ENCODE data around the gene DNM2. TPM values are rescaled to one million over a fixed set of nuclear protein-coding genes. Genes with fewer than 3 reads are reported as not detected.

Gene DNM2
- total and polyA plus RNA-seq, 2 donors (not counting 1 experiment from before 2014, with no cell fraction given) = 42.6 to 76.8 TPM

GRCh38 chr19:10718205-10719196 lies 622 bp downstream of the DNM2 start:
- Histone ChIP-seq H4K20me1 (ENCODE audit: control insufficient read depth, extremely low read depth, insufficient read depth, low read length) (no peaks in the 10 kb centered on the region), H2AFZ (ENCODE audit: low read length) (peak overlapping the region; percentile 77)
- DNase-seq (ENCODE audit: low read depth in 2 of 2) = peak; percentile 16 to 21

GRCh38 chr19:10719466-10719961 lies 1.6 kb downstream of the DNM2 start:
- Histone ChIP-seq H2AFZ (ENCODE audit: low read length) (no peak overlapping the region), H3K27me3 (ENCODE audit: control insufficient read depth, insufficient read depth, low read length) (no peaks in the 10 kb centered on the region), H4K20me1 (ENCODE audit: control insufficient read depth, extremely low read depth, insufficient read depth, low read length) (no peaks in the 10 kb centered on the region), H3K27ac (ENCODE audit: insufficient read depth, low read length) (peak overlapping the region; percentile 88), H3K4me1 (ENCODE audit: control insufficient read depth, extremely low read depth, insufficient read depth, low read length) (peaks cover 9% of the 10 kb centered on the region), H3K79me2 (ENCODE audit: control insufficient read depth, insufficient read depth, low read length) (peaks cover 62% of the 10 kb centered on the region), H3K9me3 (ENCODE audit: control insufficient read depth, insufficient read depth, low read depth, low read length) (no peaks in the 10 kb centered on the region), H3K4me2 (ENCODE audit: extremely low read depth, insufficient read depth, low read length) (peak overlapping the region; percentile 95), H3K4me3 (replicated peaks in 1 of 4; ENCODE audit: control extremely low read depth in 1 of 4, insufficient read depth in 1 of 4, low read depth in 3 of 4, low read length in 4 of 4) (peak overlapping the region; percentile 69 to 87 (median 78)), H3K9ac (ENCODE audit: insufficient read depth, low read length) (peak overlapping the region; percentile 96), H3K36me3 (ENCODE audit: control insufficient read depth, insufficient read depth, low read length) (no peaks in the 10 kb centered on the region)
- TF ChIP-seq, protein P1, sequence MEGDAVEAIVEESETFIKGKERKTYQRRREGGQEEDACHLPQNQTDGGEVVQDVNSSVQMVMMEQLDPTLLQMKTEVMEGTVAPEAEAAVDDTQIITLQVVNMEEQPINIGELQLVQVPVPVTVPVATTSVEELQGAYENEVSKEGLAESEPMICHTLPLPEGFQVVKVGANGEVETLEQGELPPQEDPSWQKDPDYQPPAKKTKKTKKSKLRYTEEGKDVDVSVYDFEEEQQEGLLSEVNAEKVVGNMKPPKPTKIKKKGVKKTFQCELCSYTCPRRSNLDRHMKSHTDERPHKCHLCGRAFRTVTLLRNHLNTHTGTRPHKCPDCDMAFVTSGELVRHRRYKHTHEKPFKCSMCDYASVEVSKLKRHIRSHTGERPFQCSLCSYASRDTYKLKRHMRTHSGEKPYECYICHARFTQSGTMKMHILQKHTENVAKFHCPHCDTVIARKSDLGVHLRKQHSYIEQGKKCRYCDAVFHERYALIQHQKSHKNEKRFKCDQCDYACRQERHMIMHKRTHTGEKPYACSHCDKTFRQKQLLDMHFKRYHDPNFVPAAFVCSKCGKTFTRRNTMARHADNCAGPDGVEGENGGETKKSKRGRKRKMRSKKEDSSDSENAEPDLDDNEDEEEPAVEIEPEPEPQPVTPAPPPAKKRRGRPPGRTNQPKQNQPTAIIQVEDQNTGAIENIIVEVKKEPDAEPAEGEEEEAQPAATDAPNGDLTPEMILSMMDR (conservative IDR thresholded peaks at IDR 0.05 in 1 of 2, IDR thresholded peaks at IDR 0.05 in 1 of 2; ENCODE audit: low read depth in 1 of 2, low read length in 2 of 2) = no peak
- TF ChIP-seq EZH2 (IDR thresholded peaks at IDR 0.05; ENCODE audit: low read length, missing control alignments) = no peak
- DNase-seq (ENCODE audit: low read depth in 2 of 2) = no peak

More at GRCh38 chr19:10718205-10719196, 622 bp downstream of the DNM2 start:
- Histone ChIP-seq H3K9me3 (ENCODE audit: control insufficient read depth, insufficient read depth, low read depth, low read length) (no peaks in the 10 kb centered on the region), H3K4me2 (ENCODE audit: extremely low read depth, insufficient read depth, low read length) (peak overlapping the region; percentile 95), H3K79me2 (ENCODE audit: control insufficient read depth, insufficient read depth, low read length) (peaks cover 55% of the 10 kb centered on the region), H3K4me1 (ENCODE audit: control insufficient read depth, extremely low read depth, insufficient read depth, low read length) (peaks cover 9% of the 10 kb centered on the region), H3K27me3 (ENCODE audit: control insufficient read depth, insufficient read depth, low read length) (no peaks in the 10 kb centered on the region), H3K27ac (ENCODE audit: insufficient read depth, low read length) (peak overlapping the region; percentile 88), H3K36me3 (ENCODE audit: control insufficient read depth, insufficient read depth, low read length) (no peaks in the 10 kb centered on the region), H3K4me3 (replicated peaks in 1 of 4; ENCODE audit: control extremely low read depth in 1 of 4, insufficient read depth in 1 of 4, low read depth in 3 of 4, low read length in 4 of 4) (peak overlapping the region; percentile 69 to 87 (median 78)), H3K9ac (ENCODE audit: insufficient read depth, low read length) (peak overlapping the region; percentile 96)
- TF ChIP-seq, protein P1 (conservative IDR thresholded peaks at IDR 0.05 in 1 of 2, IDR thresholded peaks at IDR 0.05 in 1 of 2; ENCODE audit: low read depth in 1 of 2, low read length in 2 of 2) = no peak
- no peak for TF ChIP-seq EZH2 (IDR thresholded peaks at IDR 0.05; ENCODE audit: low read length, missing control alignments)

DNA sequence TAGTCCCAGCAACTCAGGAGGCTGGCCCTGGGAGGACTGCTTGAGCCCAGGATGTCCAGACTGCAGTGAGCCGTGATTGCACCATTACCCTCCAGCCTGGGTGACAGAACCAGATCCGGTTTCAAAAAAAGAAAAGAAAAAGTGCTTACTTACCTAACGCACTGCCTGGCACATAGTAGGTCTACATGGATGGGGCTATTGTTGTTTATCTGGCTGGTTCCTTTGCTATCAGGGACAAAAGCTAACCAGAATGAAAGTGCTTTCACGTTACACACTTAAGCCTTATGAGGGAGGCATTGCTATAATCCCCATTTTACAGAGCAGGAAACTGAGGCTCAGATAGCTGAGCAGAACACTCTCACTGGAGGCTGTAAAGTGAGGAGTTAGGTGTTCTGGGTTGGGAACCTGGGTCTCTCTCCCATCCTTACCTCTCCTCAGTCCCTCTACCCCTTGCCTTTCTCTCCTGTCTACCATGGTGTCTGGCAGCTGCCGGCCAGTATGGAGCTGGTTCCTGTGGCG lies 2.8 kb downstream of the DNM2 start:
- no peak overlapping the region for H3K27ac ChIP-seq (ENCODE audit: insufficient read depth, low read length)
- H3K4me3 ChIP-seq (replicated peaks in 1 of 4; ENCODE audit: control extremely low read depth in 1 of 4, insufficient read depth in 1 of 4, low read depth in 3 of 4, low read length in 4 of 4) = no peak overlapping the region
- no peak overlapping the region for H3K9ac ChIP-seq (ENCODE audit: insufficient read depth, low read length)
- DNase-seq (ENCODE audit: low read depth in 2 of 2) = no peak
- H3K36me3 ChIP-seq (ENCODE audit: control insufficient read depth, insufficient read depth, low read length) = no peaks in the 10 kb centered on the region
- TF ChIP-seq, protein P1 (conservative IDR thresholded peaks at IDR 0.05 in 1 of 2, IDR thresholded peaks at IDR 0.05 in 1 of 2; ENCODE audit: low read depth in 1 of 2, low read length in 2 of 2) = no peak
- no peak for TF ChIP-seq EZH2 (IDR thresholded peaks at IDR 0.05; ENCODE audit: low read length, missing control alignments)
- H3K9me3 ChIP-seq (ENCODE audit: control insufficient read depth, insufficient read depth, low read depth, low read length) = no peaks in the 10 kb centered on the region
- no peak overlapping the region for H2AFZ ChIP-seq (ENCODE audit: low read length)
- H4K20me1 ChIP-seq (ENCODE audit: control insufficient read depth, extremely low read depth, insufficient read depth, low read length) = no peaks in the 10 kb centered on the region
- H3K4me2 ChIP-seq (ENCODE audit: extremely low read depth, insufficient read depth, low read length) = no peak overlapping the region
- H3K27me3 ChIP-seq (ENCODE audit: control insufficient read depth, insufficient read depth, low read length) = no peaks in the 10 kb centered on the region
- H3K4me1 ChIP-seq (ENCODE audit: control insufficient read depth, extremely low read depth, insufficient read depth, low read length) = peaks cover 11% of the 10 kb centered on the region
- peaks cover 73% of the 10 kb centered on the region for H3K79me2 ChIP-seq (ENCODE audit: control insufficient read depth, insufficient read depth, low read length)

Measured in fibroblast of lung (primary cell).